ENCODE results near the gene CEP112. TPM values are rescaled to one million over a fixed set of nuclear protein-coding genes. Genes with fewer than 3 reads are reported as not detected.

CEP112 gene
- polyA plus RNA-seq, 1 donor from 2014 or later = 6.0 TPM

DNA sequence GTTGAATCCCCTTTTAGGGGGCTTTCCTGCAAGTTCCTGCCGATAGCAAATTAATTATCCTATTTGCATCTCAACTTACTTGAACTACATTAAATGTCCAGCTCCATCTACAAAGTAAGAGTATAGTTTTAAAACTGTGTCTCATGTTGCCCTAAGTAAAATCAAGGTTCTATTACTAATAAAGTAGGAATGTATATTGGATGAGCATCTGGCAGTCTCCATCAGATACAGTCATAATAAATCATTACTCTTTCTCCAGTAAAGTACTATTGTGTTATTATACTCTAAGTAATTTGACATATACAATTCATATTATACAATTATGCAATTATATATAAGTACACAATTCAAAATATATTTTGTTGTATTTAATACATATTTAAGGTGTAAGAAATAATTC is 249.3 kb downstream of the CEP112 start:
- Histone ChIP-seq H4K20me1 (ENCODE audit: insufficient read depth) (no peaks in the 10 kb centered on the region), H3K9me3 (ENCODE audit: low read length) (peaks cover 3% of the 10 kb centered on the region), H2AFZ (ENCODE audit: low read depth, low read length) (no peak overlapping the region), H3K4me3 (ENCODE audit: low read length) (no peak overlapping the region), H3K4me2 (ENCODE audit: low read length) (no peak overlapping the region), H3K79me2 (replicated peaks; ENCODE audit: insufficient read depth, low read length) (no peaks in the 10 kb centered on the region), H3F3A (ENCODE audit: insufficient read depth, low read length, poor library complexity, severe bottlenecking) (no peaks in the 10 kb centered on the region), H3K27me3 (ENCODE audit: insufficient read depth, low read depth, low read length) (no peaks in the 10 kb centered on the region), H3K36me3 (ENCODE audit: insufficient read depth, low read length) (no peaks in the 10 kb centered on the region), H3K9ac (ENCODE audit: low read length) (no peak overlapping the region), H3K27ac (ENCODE audit: low read length) (no peak overlapping the region), H3K9me2 (ENCODE audit: insufficient read depth, low read length) (no peaks in the 10 kb centered on the region)
- TF ChIP-seq, protein P1, sequence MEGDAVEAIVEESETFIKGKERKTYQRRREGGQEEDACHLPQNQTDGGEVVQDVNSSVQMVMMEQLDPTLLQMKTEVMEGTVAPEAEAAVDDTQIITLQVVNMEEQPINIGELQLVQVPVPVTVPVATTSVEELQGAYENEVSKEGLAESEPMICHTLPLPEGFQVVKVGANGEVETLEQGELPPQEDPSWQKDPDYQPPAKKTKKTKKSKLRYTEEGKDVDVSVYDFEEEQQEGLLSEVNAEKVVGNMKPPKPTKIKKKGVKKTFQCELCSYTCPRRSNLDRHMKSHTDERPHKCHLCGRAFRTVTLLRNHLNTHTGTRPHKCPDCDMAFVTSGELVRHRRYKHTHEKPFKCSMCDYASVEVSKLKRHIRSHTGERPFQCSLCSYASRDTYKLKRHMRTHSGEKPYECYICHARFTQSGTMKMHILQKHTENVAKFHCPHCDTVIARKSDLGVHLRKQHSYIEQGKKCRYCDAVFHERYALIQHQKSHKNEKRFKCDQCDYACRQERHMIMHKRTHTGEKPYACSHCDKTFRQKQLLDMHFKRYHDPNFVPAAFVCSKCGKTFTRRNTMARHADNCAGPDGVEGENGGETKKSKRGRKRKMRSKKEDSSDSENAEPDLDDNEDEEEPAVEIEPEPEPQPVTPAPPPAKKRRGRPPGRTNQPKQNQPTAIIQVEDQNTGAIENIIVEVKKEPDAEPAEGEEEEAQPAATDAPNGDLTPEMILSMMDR (IDR thresholded peaks at IDR 0.05; ENCODE audit: poor library complexity, severe bottlenecking) = no peak
- TF ChIP-seq RAD21 (conservative IDR thresholded peaks at IDR 0.05) (no peak), SMC3 (conservative IDR thresholded peaks at IDR 0.05; ENCODE audit: poor library complexity) (no peak), TAF1 (IDR thresholded peaks at IDR 0.05; ENCODE audit: low read depth) (no peak), EZH2 (IDR thresholded peaks at IDR 0.05; ENCODE audit: borderline replicate concordance, insufficient read depth, low read length, poor library complexity, severe bottlenecking) (no peak), MXI1 (conservative IDR thresholded peaks at IDR 0.05; ENCODE audit: poor library complexity, severe bottlenecking) (no peak), POLR2AphosphoS5 (IDR thresholded peaks at IDR 0.05) (no peak), EP300 (conservative IDR thresholded peaks at IDR 0.05; ENCODE audit: poor library complexity, severe bottlenecking) (no peak)
- TF ChIP-seq, protein P2, sequence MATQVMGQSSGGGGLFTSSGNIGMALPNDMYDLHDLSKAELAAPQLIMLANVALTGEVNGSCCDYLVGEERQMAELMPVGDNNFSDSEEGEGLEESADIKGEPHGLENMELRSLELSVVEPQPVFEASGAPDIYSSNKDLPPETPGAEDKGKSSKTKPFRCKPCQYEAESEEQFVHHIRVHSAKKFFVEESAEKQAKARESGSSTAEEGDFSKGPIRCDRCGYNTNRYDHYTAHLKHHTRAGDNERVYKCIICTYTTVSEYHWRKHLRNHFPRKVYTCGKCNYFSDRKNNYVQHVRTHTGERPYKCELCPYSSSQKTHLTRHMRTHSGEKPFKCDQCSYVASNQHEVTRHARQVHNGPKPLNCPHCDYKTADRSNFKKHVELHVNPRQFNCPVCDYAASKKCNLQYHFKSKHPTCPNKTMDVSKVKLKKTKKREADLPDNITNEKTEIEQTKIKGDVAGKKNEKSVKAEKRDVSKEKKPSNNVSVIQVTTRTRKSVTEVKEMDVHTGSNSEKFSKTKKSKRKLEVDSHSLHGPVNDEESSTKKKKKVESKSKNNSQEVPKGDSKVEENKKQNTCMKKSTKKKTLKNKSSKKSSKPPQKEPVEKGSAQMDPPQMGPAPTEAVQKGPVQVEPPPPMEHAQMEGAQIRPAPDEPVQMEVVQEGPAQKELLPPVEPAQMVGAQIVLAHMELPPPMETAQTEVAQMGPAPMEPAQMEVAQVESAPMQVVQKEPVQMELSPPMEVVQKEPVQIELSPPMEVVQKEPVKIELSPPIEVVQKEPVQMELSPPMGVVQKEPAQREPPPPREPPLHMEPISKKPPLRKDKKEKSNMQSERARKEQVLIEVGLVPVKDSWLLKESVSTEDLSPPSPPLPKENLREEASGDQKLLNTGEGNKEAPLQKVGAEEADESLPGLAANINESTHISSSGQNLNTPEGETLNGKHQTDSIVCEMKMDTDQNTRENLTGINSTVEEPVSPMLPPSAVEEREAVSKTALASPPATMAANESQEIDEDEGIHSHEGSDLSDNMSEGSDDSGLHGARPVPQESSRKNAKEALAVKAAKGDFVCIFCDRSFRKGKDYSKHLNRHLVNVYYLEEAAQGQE (IDR thresholded peaks at IDR 0.05; ENCODE audit: borderline replicate concordance) = no peak

DNA sequence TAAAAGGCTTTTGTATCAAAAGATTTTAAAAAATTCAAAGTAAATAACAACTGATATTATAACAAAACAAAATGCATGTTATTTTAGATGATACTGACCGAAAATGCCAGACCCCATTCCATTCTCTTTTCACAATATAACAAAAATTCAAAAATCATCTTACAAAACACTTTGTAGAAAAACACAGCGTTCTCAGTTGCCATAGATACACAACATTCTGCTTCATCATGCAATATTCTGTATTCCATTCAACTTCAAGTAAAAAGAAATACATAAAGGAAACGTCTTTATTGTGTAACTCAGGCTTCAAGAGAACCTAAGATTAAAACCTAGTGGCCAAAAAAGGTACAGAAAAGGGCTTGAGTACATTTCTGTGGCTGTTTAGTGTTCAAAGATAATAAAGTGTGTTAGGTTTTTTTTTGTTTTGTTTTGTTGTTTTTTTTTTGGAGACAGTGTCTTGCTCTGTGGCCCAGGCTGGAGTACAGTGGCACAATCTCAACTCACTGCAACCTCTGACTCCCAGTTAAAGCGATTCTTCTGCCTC is 250.5 kb downstream of the CEP112 start:
- H2AFZ ChIP-seq (ENCODE audit: low read depth, low read length) = no peak overlapping the region
- no peaks in the 10 kb centered on the region for H4K20me1 ChIP-seq (ENCODE audit: insufficient read depth)
- H3K9me3 ChIP-seq (ENCODE audit: low read length) = peaks cover 3% of the 10 kb centered on the region
- no peaks in the 10 kb centered on the region for H3K36me3 ChIP-seq (ENCODE audit: insufficient read depth, low read length)
- no peak overlapping the region for H3K4me3 ChIP-seq (ENCODE audit: low read length)
- H3K27me3 ChIP-seq (ENCODE audit: insufficient read depth, low read depth, low read length) = no peaks in the 10 kb centered on the region
- H3K4me2 ChIP-seq (ENCODE audit: low read length) = no peak overlapping the region
- no peaks in the 10 kb centered on the region for H3F3A ChIP-seq (ENCODE audit: insufficient read depth, low read length, poor library complexity, severe bottlenecking)
- H3K27ac ChIP-seq (ENCODE audit: low read length) = no peak overlapping the region
- H3K9me2 ChIP-seq (ENCODE audit: insufficient read depth, low read length) = no peaks in the 10 kb centered on the region
- TF ChIP-seq EP300 (conservative IDR thresholded peaks at IDR 0.05; ENCODE audit: poor library complexity, severe bottlenecking) (no peak), MXI1 (conservative IDR thresholded peaks at IDR 0.05; ENCODE audit: poor library complexity, severe bottlenecking) (no peak), RAD21 (conservative IDR thresholded peaks at IDR 0.05) (no peak), TAF1 (IDR thresholded peaks at IDR 0.05; ENCODE audit: low read depth) (no peak), SMC3 (conservative IDR thresholded peaks at IDR 0.05; ENCODE audit: poor library complexity) (no peak), POLR2AphosphoS5 (IDR thresholded peaks at IDR 0.05) (no peak), EZH2 (IDR thresholded peaks at IDR 0.05; ENCODE audit: borderline replicate concordance, insufficient read depth, low read length, poor library complexity, severe bottlenecking) (no peak)
- TF ChIP-seq, protein P1 (IDR thresholded peaks at IDR 0.05; ENCODE audit: poor library complexity, severe bottlenecking) = no peak
- TF ChIP-seq, protein P2 (IDR thresholded peaks at IDR 0.05; ENCODE audit: borderline replicate concordance) = no peak
- H3K9ac ChIP-seq (ENCODE audit: low read length) = no peak overlapping the region
- H3K79me2 ChIP-seq (replicated peaks; ENCODE audit: insufficient read depth, low read length) = no peaks in the 10 kb centered on the region

Data from neural cell (in vitro differentiated cells).